Spleen (tissue), 7 donors: ENCODE data around the gene MRPL21.

Experiments used
- POLR2A ChIP-seq, 3 donors: fragments of 450-650 bp; IDR thresholded peaks; one replicate each; pipeline ENCODE4 v1.5.1; 2017; ENCODE audit warnings: antibody characterized with exemption in 3 of 3, mild to moderate bottlenecking in 1 of 3
- POLR2AphosphoS5 ChIP-seq, 3 donors: sonication (generic); formaldehyde crosslinking; IDR thresholded peaks; one replicate each; pipeline ENCODE4 v1.5.1; 2017; ENCODE audit warnings: antibody characterized with exemption in 3 of 3
- TF ChIP-seq, protein P1 (sequence below), 11 experiments: fragments of 200-600 bp in 7 of 11; fragments of 450-650 bp in 4 of 11; sonication (generic) in 4 of 11; IDR thresholded peaks in 8 of 11; conservative IDR thresholded peaks in 3 of 11; 1 replicate in 7 of 11; 2 replicates in 4 of 11; pipeline versions ENCODE4 v1.4.0 to v1.8.0; 2016 to 2021; ENCODE audit warnings: antibody characterized with exemption in 11 of 11, inconsistent platforms in 4 of 11, mild to moderate bottlenecking in 1 of 11
- donor health status: DM: no; HTN: no; CAD: no; lungs with moderate emphysema.
- donor health status: DM: no; HTN: no; CAD: no.
- donor health status: DM: no; HTN: no; CAD: no.

GRCh38 chr11:68942751-68943271 is 39.2 kb upstream of the MRPL21 start:
- TF ChIP-seq POLR2A (IDR thresholded peaks at IDR 0.05) (no peak), POLR2AphosphoS5 (IDR thresholded peaks at IDR 0.05) (peak in 1 of 3 donors; percentile 8)
- TF ChIP-seq, protein P1, sequence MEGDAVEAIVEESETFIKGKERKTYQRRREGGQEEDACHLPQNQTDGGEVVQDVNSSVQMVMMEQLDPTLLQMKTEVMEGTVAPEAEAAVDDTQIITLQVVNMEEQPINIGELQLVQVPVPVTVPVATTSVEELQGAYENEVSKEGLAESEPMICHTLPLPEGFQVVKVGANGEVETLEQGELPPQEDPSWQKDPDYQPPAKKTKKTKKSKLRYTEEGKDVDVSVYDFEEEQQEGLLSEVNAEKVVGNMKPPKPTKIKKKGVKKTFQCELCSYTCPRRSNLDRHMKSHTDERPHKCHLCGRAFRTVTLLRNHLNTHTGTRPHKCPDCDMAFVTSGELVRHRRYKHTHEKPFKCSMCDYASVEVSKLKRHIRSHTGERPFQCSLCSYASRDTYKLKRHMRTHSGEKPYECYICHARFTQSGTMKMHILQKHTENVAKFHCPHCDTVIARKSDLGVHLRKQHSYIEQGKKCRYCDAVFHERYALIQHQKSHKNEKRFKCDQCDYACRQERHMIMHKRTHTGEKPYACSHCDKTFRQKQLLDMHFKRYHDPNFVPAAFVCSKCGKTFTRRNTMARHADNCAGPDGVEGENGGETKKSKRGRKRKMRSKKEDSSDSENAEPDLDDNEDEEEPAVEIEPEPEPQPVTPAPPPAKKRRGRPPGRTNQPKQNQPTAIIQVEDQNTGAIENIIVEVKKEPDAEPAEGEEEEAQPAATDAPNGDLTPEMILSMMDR (IDR thresholded peaks at IDR 0.05 in 8 of 11, conservative IDR thresholded peaks at IDR 0.05 in 3 of 11), result no peak
